Activated CD4-positive, alpha-beta T cell treated with anti-CD3 and anti-CD28 coated beads for 36 hours (primary cell): ENCODE data around the gene PNPLA7. TPM values are rescaled to one million over a fixed set of nuclear protein-coding genes. Genes with fewer than 3 reads are reported as not detected.

ENCODE experiments used
- ATAC-seq: fragments of 200-7000 bp; cut with Tn5 transposase; one replicate; pipeline ENCODE4 v1.10.0; 2021; ENCODE audit warnings: mild to moderate bottlenecking, moderate library complexity
- CTCF ChIA-PET: fragments of 350-600 bp; sonication (Branson Sonifier 250); formaldehyde crosslinking; loops from one replicate; lab custom pipeline; 2021; ENCODE audit warnings: antibody characterized with exemption; lab: Charles Lee
- POLR2A ChIA-PET: fragments of 350-600 bp; sonication (Branson Sonifier 250); formaldehyde crosslinking; loops from one replicate; lab custom pipeline; 2021; ENCODE audit warnings: antibody characterized with exemption, inconsistent platforms; lab: Charles Lee
- DNase-seq: peaks from one replicate; pipeline ENCODE4 v3.0.0-alpha.2; 2020
- H3K27ac Mint-ChIP-seq: one replicate; pipeline ENCODE4 v1.8.0; 2021; ENCODE audit warnings: mixed read lengths
- H3K27me3 Mint-ChIP-seq: one replicate; pipeline ENCODE4 v1.8.0; 2021; ENCODE audit warnings: mixed read lengths
- H3K36me3 Mint-ChIP-seq: one replicate; pipeline ENCODE4 v1.8.0; 2021; ENCODE audit warnings: low read depth, mixed read lengths
- H3K4me1 Mint-ChIP-seq: one replicate; pipeline ENCODE4 v1.8.0; 2021; ENCODE audit warnings: mixed read lengths
- H3K4me3 Mint-ChIP-seq: one replicate; pipeline ENCODE4 v1.8.0; 2021; ENCODE audit warnings: mild to moderate bottlenecking, moderate library complexity, mixed read lengths
- H3K9me3 Mint-ChIP-seq: one replicate; pipeline ENCODE4 v1.8.0; 2021; ENCODE audit warnings: low read depth, mixed read lengths
- intact Hi-C, 2 experiments: fragments of 100-400 bp; cut with DNase I in 1 of 2; cut with micrococcal nuclease in 1 of 2; formaldehyde crosslinking; loops; one replicate each; pipeline versions ENCODE4 v1.14.2 to v1.15.1; 2022 to 2024; cut with DNase I, micrococcal nuclease
- total RNA-seq, 2 experiments: library from RNA; stranded (reverse); gene quantifications; one replicate each; pipeline ENCODE4 v1.2.3, GENCODE V29; 2021

Gene PNPLA7
- total RNA-seq, 2 experiments from 2014 or later = 3.1 to 3.6 TPM

- Mint-ChIP-seq H3K4me1 (peaks cover 10% of the 10 kb centered on the region), H3K4me3 (no peak overlapping the region), H3K36me3 (no peaks in the 10 kb centered on the region), H3K27ac (no peak overlapping the region), H3K9me3 (no peaks in the 10 kb centered on the region), H3K27me3 (no peaks in the 10 kb centered on the region)
- ChIA-PET CTCF (no interaction called here), POLR2A (interaction anchor here (0.6 kb wide), 1 partner anchor 540 kb away, joined by 3 read pairs; the partner anchor contains the start of gene TRAF2)
- intact Hi-C loops = loop anchor here in 1 of 2 experiments (10.0 kb wide), 1 partner anchor 541 kb away; the partner anchor contains the start of gene TRAF2
- DNase-seq (no peak), ATAC-seq (no peak)
Observed at GRCh38 chr9:137426018-137426681, 124.1 kb downstream of the PNPLA7 start.

- no peaks in the 10 kb centered on the region for H3K36me3 Mint-ChIP-seq
- no peak overlapping the region for H3K27ac Mint-ChIP-seq
- DNase-seq (no peak), ATAC-seq (no peak)
- no peaks in the 10 kb centered on the region for H3K9me3 Mint-ChIP-seq
- peak overlapping the region; percentile 54 for H3K4me3 Mint-ChIP-seq
- intact Hi-C loops = loop anchor here (1.0 to 10.0 kb wide), 18 partner anchors 22 to 940 kb away; partner anchors contain the start of genes ARRDC1 (in 1 of the 2), MRPL41 (in 1 of the 2), NELFB (in 1 of the 2) and NRARP (in 1 of the 2)
- H3K4me1 Mint-ChIP-seq = peaks cover 12% of the 10 kb centered on the region
- no peaks in the 10 kb centered on the region for H3K27me3 Mint-ChIP-seq
- CTCF ChIA-PET = interaction anchor here (0.8 to 1.0 kb wide), 4 partner anchors 13 to 169 kb away, joined by 3 to 5 read pairs (median 3); partner anchors contain the start of gene NSMF
- POLR2A ChIA-PET = no interaction called here
Observed at GRCh38 chr9:137423514-137424291, 126.5 kb downstream of the PNPLA7 start.

- CTCF ChIA-PET = interaction anchor here (0.6 to 1.0 kb wide), 6 partner anchors 36 to 567 kb away, joined by 3 to 5 read pairs (median 3); partner anchors contain the start of genes CLIC3 and NSMF
- POLR2A ChIA-PET = no interaction called here
- intact Hi-C loops = loop anchor here (1.0 to 10.0 kb wide), 18 partner anchors 22 to 940 kb away; partner anchors contain the start of genes ARRDC1 (in 1 of the 2), MRPL41 (in 1 of the 2), NELFB (in 1 of the 2) and NRARP (in 1 of the 2)
- DNase-seq (peak; percentile 98), ATAC-seq (peak; percentile 95)
- no peaks in the 10 kb centered on the region for H3K9me3 Mint-ChIP-seq
- no peaks in the 10 kb centered on the region for H3K27me3 Mint-ChIP-seq
- H3K36me3 Mint-ChIP-seq = no peaks in the 10 kb centered on the region
- peak within 1 kb of the TSS; percentile 82 for H3K4me3 Mint-ChIP-seq
- peaks cover 12% of the 10 kb centered on the region for H3K4me1 Mint-ChIP-seq
- peak within 1 kb of the TSS; percentile 66 for H3K27ac Mint-ChIP-seq
Observed at GRCh38 chr9:137422604-137423513, 127.3 kb downstream of the PNPLA7 start, which contains the start of the genes EXD3 and NOXA1. Gene EXD3 (minus strand): TSS chr9:137423162. CDS start chr9:137395357, 27,805 bp downstream. Gene NOXA1 (plus strand): TSS chr9:137423393. CDS start chr9:137423530, 137 bp downstream.

- no peaks in the 10 kb centered on the region for H3K36me3 Mint-ChIP-seq
- peaks cover 12% of the 10 kb centered on the region for H3K4me1 Mint-ChIP-seq
- CTCF ChIA-PET = interaction anchor here (0.7 to 0.9 kb wide), 2 partner anchors 426 to 566 kb away, joined by 3 read pairs; partner anchors contain the start of gene CLIC3
- no peaks in the 10 kb centered on the region for H3K9me3 Mint-ChIP-seq
- H3K27ac Mint-ChIP-seq = peak overlapping the region; percentile 66
- no peaks in the 10 kb centered on the region for H3K27me3 Mint-ChIP-seq
- ATAC-seq = no peak
- DNase-seq = no peak
- intact Hi-C loops = loop anchor here in 1 of 2 experiments (2.0 to 10.0 kb wide), 2 partner anchors 293 to 537 kb away; partner anchors contain the start of gene TRAF2
- peak overlapping the region; percentile 82 for H3K4me3 Mint-ChIP-seq
- POLR2A ChIA-PET = no interaction called here
Observed at GRCh38 chr9:137421838-137422603, 128.2 kb downstream of the PNPLA7 start.

GRCh38 chr9:137417161-137418021 is 132.8 kb downstream of the PNPLA7 start:
- no peaks in the 10 kb centered on the region for H3K27me3 Mint-ChIP-seq
- H3K36me3 Mint-ChIP-seq = no peaks in the 10 kb centered on the region
- ATAC-seq (peak; percentile 59), DNase-seq (no peak)
- H3K27ac Mint-ChIP-seq = no peak overlapping the region
- intact Hi-C loops = no loop called here
- ChIA-PET CTCF (no interaction called here), POLR2A (no interaction called here)
- no peaks in the 10 kb centered on the region for H3K9me3 Mint-ChIP-seq
- H3K4me1 Mint-ChIP-seq = peaks cover 12% of the 10 kb centered on the region
- peak overlapping the region; percentile 62 for H3K4me3 Mint-ChIP-seq

- ChIA-PET CTCF (no interaction called here), POLR2A (no interaction called here)
- ATAC-seq = no peak
- no peaks in the 10 kb centered on the region for H3K36me3 Mint-ChIP-seq
- H3K27me3 Mint-ChIP-seq = no peaks in the 10 kb centered on the region
- H3K27ac Mint-ChIP-seq = no peak overlapping the region
- H3K4me1 Mint-ChIP-seq = peaks cover 8% of the 10 kb centered on the region
- H3K9me3 Mint-ChIP-seq = no peaks in the 10 kb centered on the region
- intact Hi-C loops = no loop called here
- DNase-seq = no peak
- no peak overlapping the region for H3K4me3 Mint-ChIP-seq
Observed at GRCh38 chr9:137416563-137417151, 133.5 kb downstream of the PNPLA7 start.

- H3K4me3 Mint-ChIP-seq = no peak overlapping the region
- H3K27me3 Mint-ChIP-seq = no peaks in the 10 kb centered on the region
- intact Hi-C loops = no loop called here
- no peaks in the 10 kb centered on the region for H3K36me3 Mint-ChIP-seq
- H3K27ac Mint-ChIP-seq = no peak overlapping the region
- ChIA-PET POLR2A (no interaction called here), CTCF (no interaction called here)
- DNase-seq (no peak), ATAC-seq (no peak)
- no peaks in the 10 kb centered on the region for H3K9me3 Mint-ChIP-seq
- H3K4me1 Mint-ChIP-seq = peaks cover 5% of the 10 kb centered on the region
Observed at GRCh38 chr9:137416006-137416562, 134.1 kb downstream of the PNPLA7 start.

GRCh38 chr9:137415451-137415850 is 134.8 kb downstream of the PNPLA7 start:
- ChIA-PET POLR2A (interaction anchor here (0.6 kb wide), 1 partner anchor 280 kb away, joined by 6 read pairs; no protein-coding TSS in a partner anchor), CTCF (no interaction called here)

GRCh38 chr9:137412431-137412830 is 137.8 kb downstream of the PNPLA7 start:
- peaks cover 2% of the 10 kb centered on the region for H3K4me1 Mint-ChIP-seq
- H3K36me3 Mint-ChIP-seq = no peaks in the 10 kb centered on the region
- no peak overlapping the region for H3K4me3 Mint-ChIP-seq
- POLR2A ChIA-PET = no interaction called here
- CTCF ChIA-PET = interaction anchor here (1.1 kb wide), 1 partner anchor 15 kb away, joined by 3 read pairs; no protein-coding TSS in a partner anchor
- H3K27me3 Mint-ChIP-seq = no peaks in the 10 kb centered on the region
- intact Hi-C loops = no loop called here
- H3K27ac Mint-ChIP-seq = no peak overlapping the region
- ATAC-seq = no peak
- no peak for DNase-seq
- H3K9me3 Mint-ChIP-seq = no peaks in the 10 kb centered on the region

More at GRCh38 chr9:137415451-137415850, 134.8 kb downstream of the PNPLA7 start:
- Mint-ChIP-seq H3K4me3 (no peak overlapping the region), H3K27ac (no peak overlapping the region), H3K4me1 (peaks cover 5% of the 10 kb centered on the region), H3K9me3 (no peaks in the 10 kb centered on the region), H3K36me3 (no peaks in the 10 kb centered on the region), H3K27me3 (no peaks in the 10 kb centered on the region)
- DNase-seq = no peak
- no peak for ATAC-seq
- intact Hi-C loops = no loop called here
